Muscle of leg (tissue), 11 donors: ENCODE measurements around the gene MRPL1. TPM values are rescaled to one million over a fixed set of nuclear protein-coding genes. Genes with fewer than 3 reads are reported as not detected.

Experiments used
- DNase-seq: peaks from one replicate; pipeline ENCODE4 v3.0.0; 2013
- H3K27ac ChIP-seq: one replicate; pipeline ENCODE4 v1.5.1; 2013; ENCODE audit warnings: mild to moderate bottlenecking, low read length, control low read depth
- H3K27me3 ChIP-seq: one replicate; pipeline ENCODE4 v1.6.1; 2013; ENCODE audit warnings: low read length; ENCODE audit not compliant: control insufficient read depth, insufficient read depth
- H3K36me3 ChIP-seq: one replicate; pipeline ENCODE4 v1.6.1; 2013; ENCODE audit warnings: low read length; ENCODE audit not compliant: control insufficient read depth, insufficient read depth
- H3K4me1 ChIP-seq: one replicate; pipeline ENCODE4 v1.6.1; 2013; ENCODE audit warnings: low read length; ENCODE audit not compliant: control insufficient read depth, insufficient read depth
- H3K4me3 ChIP-seq: one replicate; pipeline ENCODE4 v1.5.1; 2013; ENCODE audit warnings: low read length, control low read depth
- H3K9me3 ChIP-seq: replicated peaks from 2 replicates; pipeline ENCODE4 v1.6.1; 2013; ENCODE audit warnings: low read depth, low read length; ENCODE audit not compliant: control insufficient read depth
- WGBS: methylation state at CpG from one replicate; pipeline ENCODE4 v1.1.5; 2013; ENCODE audit warnings: missing lambda C conversion rate; ENCODE audit not compliant: insufficient coverage; 5-methylcytosine and 5-hydroxymethylcytosine counted together
- polyA plus RNA-seq, 8 donors: library from polyadenylated mRNA; unstranded; fragments of 120-200 nt; gene quantifications; one replicate each; pipeline versions ENCODE4 v1.2.1 to v1.2.3, GENCODE V29; 2013; ENCODE audit warnings: inconsistent platforms in 1 of 8, low replicate concordance in 1 of 8; ENCODE audit not compliant: insufficient read length in 8 of 8, insufficient read depth in 1 of 8
- total RNA-seq: library from RNA; stranded (reverse); fragments of 120-200 nt; gene quantifications from one replicate; pipeline ENCODE4 v1.2.4, GENCODE V29; 2013

The MRPL1 gene
- total and polyA plus RNA-seq, 9 donors: 55.2 to 65.3 (median 61.9) TPM

DNA sequence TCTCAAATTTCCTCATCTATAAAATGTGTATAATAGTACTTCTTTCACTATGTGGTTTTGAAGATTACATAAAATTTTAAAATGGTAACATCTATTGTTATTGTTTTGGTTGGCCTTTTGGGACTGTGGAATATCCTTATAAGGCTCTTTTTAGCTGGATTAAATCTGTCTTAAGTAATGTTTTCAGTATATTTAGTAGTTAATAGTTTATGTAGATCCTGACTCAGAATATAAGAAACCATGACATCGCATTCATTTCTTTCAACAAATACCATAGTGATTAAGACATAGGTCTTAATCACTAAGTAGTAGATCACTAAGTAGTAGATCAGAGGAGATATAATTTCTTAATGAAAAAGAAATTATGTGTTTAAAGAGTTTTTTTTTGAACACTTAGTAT lies 48.5 kb downstream of the MRPL1 start:
- H3K27me3 ChIP-seq: no peaks in the 10 kb centered on the region
- no peak overlapping the region for H3K27ac ChIP-seq
- whole genome bisulfite sequencing: no CpG with 5 or more reads among the region's 1 CpG
- peaks cover 3% of the 10 kb centered on the region for H3K36me3 ChIP-seq
- no peak overlapping the region for H3K4me3 ChIP-seq
- no peaks in the 10 kb centered on the region for H3K9me3 ChIP-seq
- no peak for DNase-seq
- no peaks in the 10 kb centered on the region for H3K4me1 ChIP-seq

DNA sequence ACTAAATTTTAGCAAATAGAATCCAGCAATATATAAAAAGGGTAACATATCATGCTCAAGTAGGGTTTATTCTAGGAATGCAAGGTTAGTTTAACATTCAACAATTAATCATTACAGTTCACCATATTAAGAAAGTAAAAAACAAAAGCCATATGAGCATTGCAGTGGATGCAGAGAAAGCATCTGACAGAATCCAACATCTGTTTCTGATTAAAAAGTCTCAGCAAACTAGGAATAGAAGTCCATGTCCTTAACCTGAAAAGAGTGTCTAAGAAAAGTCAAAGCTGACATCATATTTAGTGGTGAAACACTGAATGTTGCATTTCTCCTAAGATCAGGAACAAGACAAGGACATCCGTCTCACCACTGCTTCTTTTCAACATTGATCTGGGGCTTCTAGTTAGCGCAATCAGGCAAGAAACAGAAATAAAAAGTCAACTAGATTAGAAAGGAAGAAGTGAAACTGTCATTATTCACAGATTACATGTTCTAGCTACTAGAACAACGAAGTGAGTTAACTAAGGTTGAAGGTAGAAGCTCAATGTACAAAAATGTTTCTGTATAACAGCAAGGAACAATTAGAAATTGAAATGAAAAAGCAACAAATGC lies 49.3 kb downstream of the MRPL1 start:
- no peaks in the 10 kb centered on the region for H3K4me1 ChIP-seq
- peaks cover 3% of the 10 kb centered on the region for H3K36me3 ChIP-seq
- no CpG with 5 or more reads among the region's 3 CpGs for WGBS
- H3K27me3 ChIP-seq: no peaks in the 10 kb centered on the region
- H3K4me3 ChIP-seq: no peak overlapping the region
- H3K9me3 ChIP-seq: no peaks in the 10 kb centered on the region
- DNase-seq: no peak
- H3K27ac ChIP-seq: no peak overlapping the region

DNA sequence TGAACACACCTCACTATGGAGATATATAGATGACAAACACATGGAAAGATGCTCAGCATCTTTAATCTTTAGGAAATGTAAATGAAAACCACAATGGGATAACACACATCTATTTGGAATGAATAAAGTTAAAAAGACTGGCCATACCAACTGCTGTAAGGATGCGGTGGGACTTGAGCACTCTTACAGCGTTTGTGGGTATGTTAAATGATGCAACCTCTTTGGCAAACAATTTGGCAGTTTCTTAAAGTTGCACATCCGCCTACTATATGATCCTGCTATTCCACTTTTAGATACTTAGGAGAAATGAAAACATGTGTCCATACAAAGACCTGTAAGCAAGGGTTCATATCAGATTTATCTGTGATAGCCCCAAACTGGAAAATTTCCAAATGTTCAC lies 50.7 kb downstream of the MRPL1 start:
- no peak for DNase-seq
- Histone ChIP-seq H3K27me3 (no peaks in the 10 kb centered on the region), H3K9me3 (no peaks in the 10 kb centered on the region), H3K4me3 (no peak overlapping the region), H3K36me3 (peaks cover 3% of the 10 kb centered on the region), H3K4me1 (no peaks in the 10 kb centered on the region), H3K27ac (no peak overlapping the region)
- WGBS: no CpG with 5 or more reads among the region's 3 CpGs

DNA sequence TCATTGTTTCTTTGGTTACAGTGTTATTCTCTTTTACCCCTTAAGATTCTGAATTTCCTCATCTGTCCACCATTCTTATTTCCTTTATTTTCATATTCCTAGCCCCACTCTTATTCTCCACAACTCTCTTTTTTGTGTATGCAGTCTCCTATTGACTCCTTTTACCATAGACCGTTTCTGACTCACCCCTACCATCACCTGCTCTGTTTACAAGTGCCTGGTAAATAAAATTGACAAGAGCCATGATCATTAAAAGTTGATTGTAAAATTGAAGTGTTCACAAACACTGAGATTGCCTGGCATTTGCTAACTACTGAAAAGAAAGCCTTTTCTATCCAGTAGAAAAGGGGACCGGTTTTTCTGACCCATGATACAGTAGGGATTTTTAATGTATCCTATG lies 54.4 kb downstream of the MRPL1 start:
- Histone ChIP-seq H3K27me3 (no peaks in the 10 kb centered on the region), H3K36me3 (peaks cover 3% of the 10 kb centered on the region), H3K9me3 (no peaks in the 10 kb centered on the region), H3K4me3 (no peak overlapping the region), H3K4me1 (no peaks in the 10 kb centered on the region), H3K27ac (no peak overlapping the region)
- DNase-seq: no peak
- no CpG with 5 or more reads among the region's 2 CpGs for WGBS

DNA sequence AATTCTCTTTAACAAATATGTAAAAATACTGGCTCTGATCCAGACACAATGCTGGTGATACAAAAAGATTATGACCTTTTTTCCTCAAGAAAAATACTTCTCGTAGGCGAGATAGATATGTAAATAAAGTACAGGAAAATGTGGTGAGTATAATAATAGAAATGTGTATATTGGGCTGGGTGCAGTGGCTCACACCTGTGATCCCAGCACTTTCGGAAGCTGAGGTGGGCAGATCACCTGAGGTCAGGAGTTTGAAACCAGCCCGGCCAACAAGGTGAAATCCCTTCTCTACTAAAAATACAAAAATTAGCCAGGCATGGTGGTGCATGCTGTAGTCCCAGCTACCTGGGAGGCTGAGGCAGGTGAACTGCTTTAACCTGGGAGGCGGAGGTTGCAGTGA lies 55.0 kb downstream of the MRPL1 start:
- H3K27me3 ChIP-seq: no peaks in the 10 kb centered on the region
- H3K4me3 ChIP-seq: no peak overlapping the region
- no CpG with 5 or more reads among the region's 5 CpGs for WGBS
- H3K9me3 ChIP-seq: no peaks in the 10 kb centered on the region
- no peak for DNase-seq
- H3K27ac ChIP-seq: no peak overlapping the region
- H3K36me3 ChIP-seq: peaks cover 3% of the 10 kb centered on the region
- H3K4me1 ChIP-seq: no peaks in the 10 kb centered on the region

DNA sequence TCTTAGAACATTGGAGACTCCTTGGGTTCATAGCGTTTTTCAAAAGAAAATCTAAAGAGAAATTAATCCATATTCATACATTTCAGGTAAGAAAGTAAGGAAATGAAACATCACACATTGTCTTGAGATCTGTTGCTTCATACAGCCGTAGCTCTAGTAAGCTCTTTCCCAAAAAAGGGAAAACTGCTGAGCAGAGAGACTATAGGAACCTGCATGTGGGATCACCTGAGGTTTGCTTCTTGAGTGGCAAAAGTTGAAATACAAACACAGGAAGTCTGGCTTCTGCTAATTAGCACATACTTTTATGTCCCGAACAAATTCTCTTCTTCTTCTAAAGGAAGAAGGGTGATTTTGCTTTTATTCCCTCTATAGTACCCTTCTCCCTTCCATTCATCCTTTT lies 57.7 kb downstream of the MRPL1 start:
- 83% methylated on average over 1 of the region's 3 CpGs for WGBS
- H3K4me1 ChIP-seq: no peaks in the 10 kb centered on the region
- H3K27ac ChIP-seq: peak overlapping the region; percentile 22
- no peaks in the 10 kb centered on the region for H3K27me3 ChIP-seq
- DNase-seq: no peak
- peaks cover 2% of the 10 kb centered on the region for H3K9me3 ChIP-seq
- H3K4me3 ChIP-seq: no peak overlapping the region
- H3K36me3 ChIP-seq: peaks cover 3% of the 10 kb centered on the region

DNA sequence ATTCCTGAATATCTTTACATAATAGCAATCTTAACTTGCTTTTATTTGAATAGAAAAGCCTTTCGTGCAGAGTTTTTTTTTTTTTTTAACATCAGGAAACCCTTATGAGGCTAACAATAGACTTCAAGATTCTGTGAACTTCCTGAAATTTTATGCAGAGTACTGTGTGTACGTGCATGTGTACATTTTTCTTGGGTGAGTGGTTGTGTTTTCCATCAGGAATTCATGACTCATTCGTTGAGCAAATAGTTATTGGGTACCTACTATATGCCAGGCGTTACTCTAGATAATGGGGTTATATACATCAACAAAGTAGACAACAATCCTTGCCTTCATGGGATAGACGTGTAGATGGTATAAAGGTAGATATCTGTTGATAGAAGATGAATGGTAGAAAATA lies 59.1 kb downstream of the MRPL1 start:
- no peak overlapping the region for H3K4me3 ChIP-seq
- peak; percentile 45 for DNase-seq
- peak overlapping the region; percentile 49 for H3K27ac ChIP-seq
- H3K9me3 ChIP-seq: peaks cover 9% of the 10 kb centered on the region
- H3K4me1 ChIP-seq: no peaks in the 10 kb centered on the region
- H3K27me3 ChIP-seq: no peaks in the 10 kb centered on the region
- H3K36me3 ChIP-seq: peaks cover 3% of the 10 kb centered on the region
- no CpG with 5 or more reads among the region's 5 CpGs for WGBS

DNA sequence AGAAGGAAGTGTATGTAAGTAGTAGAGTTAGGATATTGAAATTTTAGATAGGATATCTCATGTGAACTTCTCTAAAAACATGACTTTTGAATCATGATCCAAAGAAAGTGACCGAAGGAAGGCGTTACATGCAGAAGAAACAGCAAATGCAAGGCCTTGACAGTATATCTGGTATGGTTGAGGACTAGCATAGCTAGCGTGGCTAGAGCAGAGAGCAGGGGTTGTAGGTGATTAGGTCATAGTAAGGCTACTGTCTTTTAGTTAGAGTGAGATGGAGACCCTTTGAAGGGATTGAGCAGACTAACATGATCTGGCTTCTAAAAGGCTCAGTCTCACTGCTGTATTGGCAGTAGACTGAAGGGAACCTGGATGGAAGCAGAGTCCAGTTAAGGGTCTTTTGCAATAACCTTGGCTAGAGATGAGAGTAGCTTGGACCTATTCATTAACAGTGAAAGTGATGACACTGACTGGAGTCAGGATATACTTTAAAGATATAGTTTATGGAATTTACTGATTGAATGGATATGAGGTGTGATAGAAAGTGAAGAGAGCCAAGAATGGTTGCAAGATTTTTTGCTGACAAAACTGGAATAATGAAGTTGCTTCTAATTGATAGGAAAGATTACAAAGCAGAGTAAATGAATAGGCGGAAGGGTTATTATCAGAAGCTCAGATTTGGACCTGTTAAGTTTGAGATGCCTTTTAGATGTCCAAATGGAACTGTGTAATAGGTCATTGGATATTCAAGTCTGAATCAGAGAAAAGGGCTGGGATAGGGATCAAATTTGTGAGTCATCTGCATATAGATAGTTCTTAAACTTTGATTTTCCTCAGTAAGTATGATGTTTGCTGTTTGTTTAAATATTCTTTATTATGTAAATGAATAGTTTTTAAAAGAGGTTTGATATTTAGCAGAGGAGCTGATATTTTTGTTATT lies 59.8 kb downstream of the MRPL1 start:
- peaks cover 9% of the 10 kb centered on the region for H3K9me3 ChIP-seq
- no peaks in the 10 kb centered on the region for H3K27me3 ChIP-seq
- DNase-seq: no peak
- no peaks in the 10 kb centered on the region for H3K4me1 ChIP-seq
- peaks cover 3% of the 10 kb centered on the region for H3K36me3 ChIP-seq
- H3K27ac ChIP-seq: peak overlapping the region; percentile 49
- H3K4me3 ChIP-seq: no peak overlapping the region
- WGBS: 100% methylated on average over 4 of the region's 4 CpGs

DNA sequence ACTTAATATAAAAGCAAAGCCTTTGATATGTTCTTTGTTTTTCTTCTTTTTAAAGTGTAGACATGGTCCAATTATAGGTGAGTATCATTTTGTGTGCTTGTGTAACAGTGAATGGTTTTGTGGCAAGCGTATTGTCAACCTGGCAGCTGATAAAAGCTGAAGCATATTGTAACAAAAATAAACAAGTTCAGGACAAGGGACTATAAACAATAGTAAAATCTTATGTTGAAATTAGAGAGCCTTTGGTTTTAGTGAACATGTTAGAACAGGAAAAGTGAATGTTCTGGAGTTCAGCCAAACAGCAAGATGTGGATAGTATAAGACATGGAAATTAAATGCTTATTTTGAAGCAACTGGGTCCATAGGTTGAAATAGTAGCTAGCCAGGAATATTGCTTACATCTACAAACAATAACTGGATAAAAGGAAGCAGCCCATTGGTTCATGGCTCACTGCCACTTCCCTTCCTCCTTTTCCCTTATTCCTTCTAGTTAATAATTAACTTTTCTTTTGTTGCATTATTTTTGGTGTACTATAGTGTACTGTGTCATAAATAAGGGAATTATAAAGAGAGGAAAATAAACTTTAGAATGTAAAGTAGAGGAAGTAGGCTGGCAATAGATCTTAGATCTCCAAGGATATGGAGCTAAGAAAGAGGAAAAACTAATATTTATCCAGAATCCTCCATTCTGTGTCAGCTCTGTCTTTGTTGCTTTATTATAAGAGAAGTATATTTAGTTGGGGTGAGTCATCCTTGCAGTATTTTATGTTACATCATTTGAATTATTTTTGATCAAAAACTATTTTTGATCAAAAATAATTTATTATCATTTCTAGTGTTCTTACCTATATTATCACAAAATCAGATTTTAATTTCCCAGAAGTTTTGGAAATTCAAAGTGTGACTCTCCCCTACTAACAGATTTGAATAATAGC lies 65.6 kb downstream of the MRPL1 start:
- WGBS: no CpG with 5 or more reads among the region's 1 CpG
- no peak overlapping the region for H3K27ac ChIP-seq

More for the DNA sequence above, 65.6 kb downstream of the MRPL1 start:
- H3K4me1 ChIP-seq: no peaks in the 10 kb centered on the region
- H3K36me3 ChIP-seq: peaks cover 8% of the 10 kb centered on the region
- no peaks in the 10 kb centered on the region for H3K27me3 ChIP-seq
- peak; percentile 27 for DNase-seq
- H3K9me3 ChIP-seq: peaks cover 9% of the 10 kb centered on the region
- no peak overlapping the region for H3K4me3 ChIP-seq
